GM11168 (cell line): ENCODE data around the gene MGME1.

ENCODE experiments used
- in situ Hi-C: fragments of 300-500 bp; cut with MboI; formaldehyde crosslinking; loops from one replicate; pipeline ENCODE4 v1.12.0; 2022; ENCODE audit warnings: low sequenced_read_pairs; ENCODE audit not compliant: unreplicated experiment

The MGME1 gene

DNA sequence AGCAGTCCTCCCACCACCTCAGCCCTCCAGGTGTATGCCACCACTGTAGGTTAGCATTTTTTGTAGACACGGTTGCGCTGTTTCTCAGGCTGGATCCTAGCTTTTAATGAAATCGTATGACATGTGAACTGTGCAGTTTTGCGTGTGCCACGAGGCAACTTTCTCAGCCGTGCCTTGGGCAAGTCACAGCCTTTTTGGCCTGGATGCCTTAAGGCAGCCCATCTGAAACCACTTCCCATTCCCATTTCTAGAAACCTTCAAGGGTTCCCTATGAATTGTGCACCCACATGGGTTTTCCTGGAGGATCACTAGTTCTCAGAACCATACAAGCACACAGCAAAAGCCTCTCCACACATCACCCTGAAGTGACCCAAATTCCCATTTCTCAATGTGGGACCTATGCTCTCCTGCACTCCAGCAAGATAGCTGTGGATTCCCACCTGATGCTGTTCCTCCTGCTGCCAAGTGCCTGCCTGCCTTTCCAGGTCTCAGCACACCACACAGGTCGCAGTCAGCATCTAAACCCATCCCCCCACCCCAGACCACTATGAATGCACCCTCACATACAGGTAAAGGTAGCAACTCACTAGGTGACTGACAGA is 29.1 kb upstream of the MGME1 start:
- in situ Hi-C loops: loop anchor here (25.0 kb wide), 1 partner anchor 402 kb away; the partner anchor contains the start of gene BFSP1

DNA sequence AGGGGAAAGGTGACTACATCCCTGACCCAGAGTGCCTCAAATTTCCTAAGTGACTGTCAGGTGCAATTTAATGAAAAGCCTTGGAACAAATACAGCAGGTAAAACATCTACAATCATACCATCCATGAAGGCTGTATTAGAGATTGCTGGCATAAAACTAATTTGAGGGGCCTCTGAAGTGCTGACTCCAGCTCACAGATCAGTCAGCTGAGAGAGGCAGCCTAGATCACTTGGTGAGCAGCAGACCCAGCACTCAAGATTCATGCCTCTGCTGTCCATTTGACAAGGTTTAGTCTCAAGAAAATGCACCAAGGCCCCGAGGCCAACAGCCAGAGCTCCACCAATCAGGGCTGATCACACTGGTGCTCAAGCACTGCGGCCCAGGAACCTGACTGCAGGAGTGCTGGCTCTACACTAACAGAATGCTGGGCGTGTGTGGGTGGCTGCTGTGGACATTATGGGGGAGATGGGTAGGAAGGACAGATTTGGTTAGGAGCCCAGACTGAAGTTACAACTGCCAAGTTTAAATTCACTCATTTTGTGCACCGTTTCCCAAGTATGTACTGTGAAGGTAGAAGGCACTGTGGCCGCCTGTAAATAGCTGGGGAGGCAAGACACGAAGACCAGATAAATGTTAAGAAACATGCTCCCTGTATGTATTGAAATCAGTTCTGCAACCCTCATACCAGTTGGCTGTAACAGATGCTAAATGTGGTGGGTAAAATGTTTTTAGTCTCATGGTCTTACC is 28.4 kb upstream of the MGME1 start:
- in situ Hi-C loops: loop anchor here (25.0 kb wide), 1 partner anchor 403 kb away; the partner anchor contains the start of gene BFSP1

DNA sequence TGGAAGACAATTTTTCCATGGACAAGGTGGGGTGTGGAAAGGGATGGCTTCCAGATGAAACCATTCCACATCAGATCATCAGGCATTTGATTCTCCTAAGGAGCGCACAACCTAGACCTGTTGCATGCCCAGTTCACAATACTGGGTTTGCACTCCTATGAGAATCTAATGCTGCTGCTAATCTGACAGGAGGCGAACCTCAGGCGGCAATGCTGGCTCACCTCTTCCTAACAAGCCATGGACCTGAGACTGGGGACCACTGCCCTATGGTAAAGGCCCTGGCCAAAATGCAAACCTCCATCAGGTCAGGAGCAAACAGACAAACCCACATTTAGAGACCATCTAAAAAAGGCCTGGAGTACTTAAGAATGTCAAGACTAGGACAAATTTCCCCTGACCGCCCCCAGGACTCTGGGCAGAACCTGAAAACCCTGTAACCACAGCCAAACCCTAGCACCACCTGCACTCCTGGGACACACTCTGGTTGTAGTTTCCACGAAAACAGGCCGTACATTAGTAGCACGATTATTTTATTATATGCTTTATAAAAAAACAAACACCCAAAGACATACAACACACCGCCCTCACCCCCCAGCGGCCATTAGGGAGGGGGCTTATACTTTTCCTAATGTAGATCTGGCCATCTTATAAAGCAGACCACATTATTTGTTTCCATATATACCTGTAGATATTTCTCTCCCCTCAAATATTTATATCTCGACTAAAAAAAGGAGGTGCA is 27.6 kb upstream of the MGME1 start:
- in situ Hi-C loops: loop anchor here (25.0 kb wide), 1 partner anchor 404 kb away; the partner anchor contains the start of gene BFSP1

DNA sequence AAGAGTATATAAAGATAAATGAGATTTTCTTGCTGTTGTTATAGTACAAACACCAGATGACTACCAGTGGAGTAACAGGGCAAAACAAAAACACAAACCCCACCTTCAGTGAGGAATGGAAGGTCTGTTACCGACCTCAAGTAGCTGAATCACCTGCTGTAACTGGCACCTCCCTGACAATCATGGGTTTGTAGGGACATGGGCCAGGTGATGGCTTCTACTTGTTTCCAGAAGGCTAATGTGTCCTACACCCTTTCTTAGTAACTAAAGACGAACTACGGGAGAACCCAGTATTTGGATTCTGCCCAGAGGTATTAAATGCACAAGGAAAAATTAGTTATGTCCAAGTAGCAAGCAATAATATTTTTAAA is 27.0 kb upstream of the MGME1 start:
- in situ Hi-C loops: loop anchor here (25.0 kb wide), 1 partner anchor 405 kb away; the partner anchor contains the start of gene BFSP1

DNA sequence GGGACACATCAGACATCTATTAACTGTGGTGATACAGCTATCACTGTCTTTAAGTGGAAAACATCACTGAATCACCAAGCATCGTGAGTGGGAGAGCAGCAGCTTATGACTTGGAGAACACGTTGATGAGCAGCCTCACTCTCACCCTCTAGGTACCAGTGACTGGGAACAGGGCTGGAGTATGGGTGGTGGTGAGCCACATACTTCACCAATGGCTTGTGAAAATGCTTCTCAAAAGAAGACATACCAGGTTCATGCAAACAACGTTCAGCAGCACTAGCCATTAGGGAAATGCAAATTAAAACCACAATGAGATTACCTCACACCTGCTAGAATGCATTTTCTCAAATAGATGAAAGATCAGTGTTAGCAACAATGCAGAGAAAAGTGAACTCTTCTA is 25.5 kb upstream of the MGME1 start:
- in situ Hi-C loops: loop anchor here (25.0 kb wide), 1 partner anchor 406 kb away; the partner anchor contains the start of gene BFSP1

DNA sequence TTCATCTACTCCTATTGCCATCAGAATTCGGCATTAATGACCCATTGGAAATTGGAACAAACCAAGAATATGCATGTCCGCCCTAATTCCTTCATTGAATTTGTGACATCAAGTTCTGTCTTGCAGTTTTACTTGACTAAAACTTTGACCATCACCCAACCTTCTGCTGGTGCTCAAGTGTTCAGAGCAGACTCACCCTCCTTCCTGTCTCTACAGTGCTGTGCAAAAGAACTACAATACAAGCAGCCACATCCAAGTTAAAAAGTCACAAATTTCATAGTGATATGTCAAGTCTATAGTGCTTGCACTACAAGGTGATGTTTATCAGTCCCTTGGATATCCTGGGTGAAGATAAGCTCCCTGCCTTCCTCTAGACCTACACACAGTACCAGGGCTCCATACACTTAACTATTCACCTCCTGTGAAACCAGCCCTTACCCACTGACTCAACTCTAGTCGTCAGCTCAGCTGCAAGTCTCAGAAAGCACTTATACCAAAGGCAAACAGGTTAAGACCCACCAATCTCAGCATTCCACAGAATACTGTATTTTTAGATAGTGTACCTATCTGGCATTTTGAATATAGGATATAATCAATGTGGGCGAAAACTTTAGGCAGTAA is 23.9 kb upstream of the MGME1 start:
- in situ Hi-C loops: loop anchor here (25.0 kb wide), 1 partner anchor 408 kb away; the partner anchor contains the start of gene BFSP1

DNA sequence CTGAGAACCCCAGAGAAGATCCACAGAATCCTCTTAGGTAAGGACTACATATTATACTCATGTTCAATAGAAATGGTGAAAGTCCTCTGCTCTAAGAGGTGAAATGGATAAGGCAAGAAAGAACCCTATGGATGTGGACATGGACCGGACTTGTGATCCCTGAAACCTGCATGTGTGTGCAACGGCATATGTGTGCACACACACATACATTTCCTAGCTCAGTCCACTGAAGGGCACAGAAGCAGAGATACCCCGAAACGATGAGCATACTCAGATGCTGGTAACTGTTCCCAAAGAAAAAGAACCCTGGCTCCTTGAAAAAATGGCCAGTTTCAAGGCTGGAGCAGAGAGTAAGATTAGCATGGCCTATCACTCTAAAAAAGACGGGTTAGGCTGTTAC is 22.8 kb upstream of the MGME1 start:
- in situ Hi-C loops: loop anchor here (25.0 kb wide), 1 partner anchor 409 kb away; the partner anchor contains the start of gene BFSP1

DNA sequence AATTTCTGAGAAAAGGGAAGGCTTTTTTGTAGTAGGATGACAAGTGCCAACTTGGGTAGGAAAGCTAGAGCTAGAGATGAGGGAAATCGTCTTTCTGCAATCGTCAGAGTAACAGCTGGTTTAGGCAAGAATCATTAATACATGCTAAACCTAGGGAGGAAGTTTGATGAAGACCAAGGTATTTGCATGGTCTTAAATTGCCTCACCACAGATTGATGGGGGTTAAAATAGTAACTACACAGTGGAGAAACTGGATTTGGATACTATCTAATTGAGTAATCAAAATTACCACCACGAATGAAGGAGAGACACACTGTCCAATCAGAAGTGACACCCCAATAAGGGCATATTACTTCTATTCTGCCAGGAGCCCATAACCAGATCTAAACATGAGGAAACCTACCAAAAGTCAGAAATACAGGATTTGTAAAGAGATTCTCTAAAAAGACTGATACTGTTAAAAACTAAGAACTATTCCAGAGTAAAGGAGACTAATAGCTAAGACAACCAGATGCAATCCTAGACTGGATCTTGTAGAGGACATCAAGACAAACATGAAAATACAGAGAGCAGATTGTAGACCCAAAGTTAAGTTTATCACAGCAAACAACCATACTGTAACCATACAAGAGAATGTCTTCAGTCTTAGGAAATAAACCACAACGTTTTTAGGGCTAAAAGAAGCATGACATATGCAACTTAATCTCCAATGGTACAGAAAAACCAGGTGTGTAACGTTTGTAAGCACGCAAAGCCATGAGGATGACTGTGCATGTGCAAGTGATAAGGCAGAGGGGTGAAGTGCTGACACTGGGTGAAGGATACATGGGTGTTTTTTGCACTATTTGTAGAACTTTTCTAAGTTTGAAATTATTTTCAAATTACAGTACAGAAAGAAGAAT is 22.0 kb upstream of the MGME1 start:
- in situ Hi-C loops: loop anchor here (25.0 kb wide), 1 partner anchor 410 kb away; the partner anchor contains the start of gene BFSP1

DNA sequence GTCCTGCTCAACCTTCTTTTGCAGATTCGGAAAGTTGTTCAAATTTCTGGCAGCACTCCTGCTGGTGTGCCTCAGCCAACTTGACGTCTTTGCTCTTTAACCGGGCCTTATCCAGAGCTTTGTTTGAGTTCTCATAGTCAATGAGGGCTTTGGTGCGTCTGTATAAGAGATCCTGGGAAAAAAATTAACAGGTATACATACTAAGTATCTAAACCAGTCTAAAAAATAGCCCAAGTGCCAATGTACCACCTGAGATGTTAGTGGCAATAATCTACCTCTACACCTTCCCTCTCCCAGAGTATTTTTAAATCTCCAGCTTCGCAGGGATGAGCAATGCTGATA is 21.4 kb upstream of the MGME1 start:
- in situ Hi-C loops: loop anchor here (25.0 kb wide), 1 partner anchor 410 kb away; the partner anchor contains the start of gene BFSP1

DNA sequence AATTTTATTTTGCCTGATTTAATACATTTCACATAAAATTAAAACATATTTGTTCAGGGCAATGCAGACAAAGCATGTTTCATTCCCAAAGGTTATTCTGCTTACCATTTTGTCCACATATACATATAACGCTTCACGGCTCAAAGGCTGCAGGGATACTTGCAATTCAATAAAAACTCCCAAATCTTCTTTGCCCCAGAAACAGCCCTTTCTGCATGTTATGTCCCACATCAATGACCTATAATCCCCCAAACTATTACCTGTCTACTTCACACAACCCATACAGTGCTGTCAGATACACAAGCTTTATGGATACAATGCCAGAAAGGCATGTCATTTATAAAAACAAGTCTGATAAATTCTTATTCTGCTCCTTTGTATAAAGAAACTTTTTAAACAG is 20.4 kb upstream of the MGME1 start:
- in situ Hi-C loops: loop anchor here (25.0 kb wide), 1 partner anchor 411 kb away; the partner anchor contains the start of gene BFSP1

DNA sequence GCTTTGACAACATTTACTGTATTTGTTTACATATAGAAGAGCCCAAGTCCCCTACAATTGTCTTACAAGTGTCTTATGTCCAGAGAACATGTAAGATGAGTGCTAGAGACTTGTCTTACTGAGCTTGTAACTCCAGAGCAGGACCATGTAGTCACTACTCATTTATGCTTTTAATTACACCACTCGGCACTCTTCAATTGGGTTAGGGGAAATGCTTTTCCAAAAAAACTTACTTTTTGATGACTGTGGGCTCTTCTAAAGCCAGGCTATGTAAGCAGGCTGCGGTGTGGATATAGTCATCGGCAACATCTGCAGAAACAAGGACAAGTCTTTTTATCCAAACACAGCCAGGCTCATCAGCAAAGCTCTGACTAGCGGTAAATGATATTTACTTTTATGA is 18.9 kb upstream of the MGME1 start:
- in situ Hi-C loops: loop anchor here (25.0 kb wide), 1 partner anchor 413 kb away; the partner anchor contains the start of gene BFSP1

DNA sequence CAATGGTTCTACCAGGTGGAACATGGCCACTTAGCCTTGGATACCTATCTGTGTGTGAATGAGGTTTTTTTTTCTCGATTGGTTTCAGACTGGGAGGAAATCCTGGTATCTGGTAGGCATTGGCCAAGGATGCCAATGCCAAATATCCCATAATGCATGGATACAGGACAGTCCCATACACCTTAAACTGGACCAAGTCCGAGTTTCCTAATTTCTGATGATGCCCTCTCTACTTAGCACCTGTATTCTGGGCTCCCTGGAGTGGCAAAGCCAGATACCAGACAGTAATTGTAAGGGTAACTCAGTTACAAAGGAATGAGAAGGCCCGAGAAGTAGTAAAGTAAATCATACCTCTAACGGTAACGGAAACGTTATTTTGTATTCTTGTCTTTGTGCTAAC is 18.1 kb upstream of the MGME1 start:
- in situ Hi-C loops: no loop called here

DNA sequence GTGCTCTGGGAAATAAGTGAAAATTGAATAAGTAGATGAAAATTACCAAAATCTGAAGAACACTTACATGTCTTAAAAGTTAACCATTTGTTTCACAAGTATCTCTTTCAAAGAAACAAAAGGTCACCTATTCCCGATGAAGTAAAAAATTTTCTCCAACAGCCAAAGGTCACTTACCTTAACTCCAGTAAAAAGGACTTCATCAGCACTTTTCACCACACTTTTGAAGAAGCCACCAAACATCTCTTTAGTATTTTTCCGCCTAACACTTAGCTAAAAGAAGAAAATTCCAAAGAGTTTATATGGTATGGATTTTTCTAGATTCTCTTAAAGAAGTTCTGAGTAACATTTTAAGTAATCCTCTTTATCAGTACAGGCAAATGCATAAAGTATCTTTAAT is 17.5 kb upstream of the MGME1 start:
- in situ Hi-C loops: no loop called here

DNA sequence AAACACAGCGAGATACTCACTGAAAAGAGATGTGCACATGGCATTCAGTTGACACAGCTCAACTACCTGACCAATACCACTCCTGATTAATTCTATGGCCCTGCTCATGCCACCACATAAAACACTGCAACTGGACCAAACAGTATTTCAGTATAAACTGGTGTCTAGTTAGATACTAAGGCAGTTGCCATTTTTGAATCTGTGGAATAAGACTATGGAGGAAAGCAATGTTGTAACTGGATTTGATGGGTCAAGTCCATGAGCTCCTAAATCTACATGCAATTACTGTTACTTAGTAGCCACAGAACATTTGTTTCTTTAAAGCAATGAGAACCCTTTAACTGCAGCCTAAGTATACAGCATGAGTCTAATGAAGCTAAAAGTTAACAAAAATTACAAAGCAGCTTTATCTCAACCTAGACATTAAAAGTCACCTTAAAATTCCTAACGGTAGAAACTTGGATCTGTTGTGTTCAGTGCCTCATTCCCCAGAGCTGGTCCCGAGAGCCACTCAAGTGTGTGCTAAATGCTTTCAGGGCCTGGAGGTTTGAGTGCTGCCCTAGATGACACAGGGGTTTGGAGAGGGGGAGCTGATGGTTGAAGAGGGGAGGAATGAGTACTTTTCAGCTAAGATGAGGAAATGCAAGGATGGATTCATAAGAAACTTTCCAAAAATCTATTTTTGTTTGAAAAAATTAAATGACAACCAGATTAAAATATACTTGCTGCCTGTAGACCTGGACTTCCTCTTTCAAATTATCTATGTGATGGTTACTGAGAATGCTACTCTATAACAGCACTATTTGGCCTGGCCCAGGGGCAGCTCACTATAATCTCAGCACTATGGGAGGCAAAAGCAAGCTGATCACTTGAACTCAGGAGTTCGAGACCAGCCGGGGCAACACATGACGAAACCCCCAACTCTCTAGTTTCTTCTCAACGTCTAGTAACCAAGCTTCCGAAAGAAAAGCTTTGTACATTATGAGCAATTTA is 15.8 kb upstream of the MGME1 start:
- in situ Hi-C loops: no loop called here

DNA sequence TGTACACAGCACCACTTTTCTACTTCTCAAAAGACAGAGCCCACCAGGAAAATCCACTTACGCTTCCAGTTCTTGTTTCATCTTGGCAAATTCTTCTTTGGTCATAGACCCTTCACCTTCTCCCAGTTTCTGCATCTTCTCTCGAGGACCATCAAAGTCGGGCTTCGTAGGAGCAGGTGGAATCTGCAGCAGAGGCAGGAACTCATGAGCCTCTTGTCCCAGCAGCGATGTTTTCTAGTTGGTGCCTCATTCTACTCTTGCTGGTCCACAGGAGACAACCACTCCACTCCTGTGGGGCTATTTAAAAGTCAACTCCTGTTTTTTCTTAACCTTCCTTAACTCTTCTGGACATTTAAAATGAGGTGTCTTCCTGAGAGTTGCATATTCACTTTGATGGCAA is 14.9 kb upstream of the MGME1 start:
- in situ Hi-C loops: no loop called here

DNA sequence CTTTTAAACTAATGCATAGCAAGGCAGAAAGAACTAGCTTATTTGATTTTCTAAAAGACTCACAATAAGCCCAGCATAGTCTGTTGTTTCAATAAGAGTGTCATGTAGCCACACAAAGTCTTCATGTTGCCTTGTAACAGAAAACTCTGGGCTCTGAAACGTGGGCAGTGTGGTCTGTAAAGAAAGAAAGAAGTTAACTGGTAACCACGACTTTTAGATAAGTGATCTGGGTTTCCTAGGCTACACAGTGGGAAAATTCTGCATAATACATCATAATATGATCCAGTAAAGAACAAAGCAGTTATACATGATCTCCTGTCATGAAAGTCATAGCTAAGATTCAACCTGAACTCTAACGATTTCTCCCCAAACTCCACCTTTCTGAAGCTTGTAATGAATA is 13.5 kb upstream of the MGME1 start:
- in situ Hi-C loops: no loop called here

DNA sequence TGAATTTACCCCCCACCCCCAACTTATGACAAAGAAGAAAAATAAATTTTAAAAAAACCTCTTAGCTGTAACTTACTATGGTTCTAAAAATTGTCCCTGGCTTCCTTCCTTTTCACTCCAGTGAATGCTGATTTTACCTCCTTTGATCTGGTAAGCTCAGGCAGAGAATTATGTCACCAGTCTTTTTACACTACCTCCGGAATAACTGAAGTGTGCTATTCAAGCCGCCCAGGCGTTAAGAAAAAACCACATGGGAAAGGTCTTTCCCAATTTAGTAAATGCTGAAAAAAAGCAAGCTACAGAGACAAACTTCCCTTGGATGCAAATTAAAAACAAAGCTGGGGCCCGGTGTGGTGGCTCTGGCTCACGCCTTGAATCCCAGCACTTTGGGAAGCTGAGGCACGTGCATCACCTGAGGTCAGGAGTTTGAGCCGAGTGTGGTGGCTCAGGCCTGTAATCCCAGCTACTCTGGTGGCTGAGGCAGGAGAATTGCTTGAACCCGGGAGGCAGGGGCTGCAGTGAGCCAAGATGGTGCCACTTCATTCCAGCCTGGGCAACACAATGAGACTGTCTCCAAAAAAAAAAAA is 12.6 kb upstream of the MGME1 start:
- in situ Hi-C loops: no loop called here
